Measurements from ENCODE around the gene TPM1. TPM values are rescaled to one million over a fixed set of nuclear protein-coding genes. Genes with fewer than 3 reads are reported as not detected.

Gene TPM1
- total and polyA plus RNA-seq, 10 of the 15 experiments (the other 5 are each of a cell fraction or from before 2014, with no cell fraction given) = 0.43 to 10.0 (median 2.4) TPM

DNA sequence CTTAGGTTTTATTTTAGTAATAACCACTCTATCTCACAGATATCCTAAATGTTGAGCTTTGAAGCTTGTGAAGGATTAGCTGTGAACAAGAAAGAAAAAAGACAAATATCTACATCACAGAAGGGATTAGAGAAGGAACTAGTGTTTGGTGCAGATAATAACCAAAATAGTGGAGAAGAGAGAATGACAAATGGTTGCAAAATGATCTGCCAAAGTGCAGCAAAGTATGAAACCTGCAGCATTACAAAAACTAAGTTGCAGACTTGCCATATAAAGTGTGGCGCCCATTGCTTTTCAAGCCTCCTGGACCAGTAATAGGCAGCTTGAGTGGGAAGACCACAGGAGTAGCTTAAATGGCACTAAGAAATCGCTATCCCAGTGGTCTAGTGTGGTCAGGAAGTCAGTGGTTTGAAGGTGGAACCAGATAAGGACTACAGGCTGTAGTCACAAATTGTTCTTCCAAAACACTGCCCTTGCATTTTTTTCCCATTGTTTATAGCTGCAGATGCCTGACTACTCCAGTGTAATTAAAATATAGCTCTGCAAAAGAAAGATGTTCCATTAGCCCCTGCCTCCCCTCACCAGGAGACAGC is 20.7 kb downstream of the TPM1 start (continued):
- TF ChIP-seq BCLAF1 (IDR thresholded peaks at IDR 0.05) = no peak
- no peak for TF ChIP-seq NBN (IDR thresholded peaks at IDR 0.05)
- TF ChIP-seq STAT1 (conservative IDR thresholded peaks at IDR 0.05) = no peak
- no peak for TF ChIP-seq CREM (IDR thresholded peaks at IDR 0.05; ENCODE audit: low read depth)
- TF ChIP-seq, protein P1, sequence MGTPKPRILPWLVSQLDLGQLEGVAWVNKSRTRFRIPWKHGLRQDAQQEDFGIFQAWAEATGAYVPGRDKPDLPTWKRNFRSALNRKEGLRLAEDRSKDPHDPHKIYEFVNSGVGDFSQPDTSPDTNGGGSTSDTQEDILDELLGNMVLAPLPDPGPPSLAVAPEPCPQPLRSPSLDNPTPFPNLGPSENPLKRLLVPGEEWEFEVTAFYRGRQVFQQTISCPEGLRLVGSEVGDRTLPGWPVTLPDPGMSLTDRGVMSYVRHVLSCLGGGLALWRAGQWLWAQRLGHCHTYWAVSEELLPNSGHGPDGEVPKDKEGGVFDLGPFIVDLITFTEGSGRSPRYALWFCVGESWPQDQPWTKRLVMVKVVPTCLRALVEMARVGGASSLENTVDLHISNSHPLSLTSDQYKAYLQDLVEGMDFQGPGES (IDR thresholded peaks at IDR 0.05) = no peak
- TF ChIP-seq PKNOX1 (IDR thresholded peaks at IDR 0.05) = no peak
- TF ChIP-seq IKZF1 (conservative IDR thresholded peaks at IDR 0.05) = no peak
- TF ChIP-seq SIX5 (IDR thresholded peaks at IDR 0.05; ENCODE audit: low read depth, low read length, severe bottlenecking) = no peak

All from GM12878 (cell line).